Measurements from ENCODE around the gene CCDC68. TPM values are rescaled to one million over a fixed set of nuclear protein-coding genes. Genes with fewer than 3 reads are reported as not detected.

Gene CCDC68
- total RNA-seq, 3 donors from 2014 or later: 6.6 to 9.6 (median 8.5) TPM

- Histone ChIP-seq H3K27ac (no peak overlapping the region), H3K27me3 (no peaks in the 10 kb centered on the region), H3K4me3 (no peak overlapping the region), H3K36me3 (no peaks in the 10 kb centered on the region), H3K4me1 (no peaks in the 10 kb centered on the region), H3K9me3 (no peaks in the 10 kb centered on the region)
- intact Hi-C loops (cut with DNase I; ENCODE audit: low total_unique reads): loop anchor here (2.0 kb wide), 1 partner anchor 49 kb away; no protein-coding TSS in a partner anchor
- no peak for DNase-seq (ENCODE audit: low spot score in 2 of 2)
- TF ChIP-seq POLR2A (IDR thresholded peaks at IDR 0.05): no peak
- no peak for TF ChIP-seq POLR2AphosphoS5 (IDR thresholded peaks at IDR 0.05)
- TF ChIP-seq, protein P1, sequence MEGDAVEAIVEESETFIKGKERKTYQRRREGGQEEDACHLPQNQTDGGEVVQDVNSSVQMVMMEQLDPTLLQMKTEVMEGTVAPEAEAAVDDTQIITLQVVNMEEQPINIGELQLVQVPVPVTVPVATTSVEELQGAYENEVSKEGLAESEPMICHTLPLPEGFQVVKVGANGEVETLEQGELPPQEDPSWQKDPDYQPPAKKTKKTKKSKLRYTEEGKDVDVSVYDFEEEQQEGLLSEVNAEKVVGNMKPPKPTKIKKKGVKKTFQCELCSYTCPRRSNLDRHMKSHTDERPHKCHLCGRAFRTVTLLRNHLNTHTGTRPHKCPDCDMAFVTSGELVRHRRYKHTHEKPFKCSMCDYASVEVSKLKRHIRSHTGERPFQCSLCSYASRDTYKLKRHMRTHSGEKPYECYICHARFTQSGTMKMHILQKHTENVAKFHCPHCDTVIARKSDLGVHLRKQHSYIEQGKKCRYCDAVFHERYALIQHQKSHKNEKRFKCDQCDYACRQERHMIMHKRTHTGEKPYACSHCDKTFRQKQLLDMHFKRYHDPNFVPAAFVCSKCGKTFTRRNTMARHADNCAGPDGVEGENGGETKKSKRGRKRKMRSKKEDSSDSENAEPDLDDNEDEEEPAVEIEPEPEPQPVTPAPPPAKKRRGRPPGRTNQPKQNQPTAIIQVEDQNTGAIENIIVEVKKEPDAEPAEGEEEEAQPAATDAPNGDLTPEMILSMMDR (IDR thresholded peaks at IDR 0.05): no peak
Measured at GRCh38 chr18:54961868-54962267, 2.6 kb upstream of the CCDC68 start.

- H3K36me3 ChIP-seq: no peaks in the 10 kb centered on the region
- intact Hi-C loops (cut with DNase I; ENCODE audit: low total_unique reads): loop anchor here (2.0 kb wide), 1 partner anchor 50 kb away; no protein-coding TSS in a partner anchor
- DNase-seq (ENCODE audit: low spot score in 2 of 2): no peak
- no peak overlapping the region for H3K27ac ChIP-seq
- H3K27me3 ChIP-seq: no peaks in the 10 kb centered on the region
- TF ChIP-seq, protein P1 (IDR thresholded peaks at IDR 0.05): no peak
- TF ChIP-seq POLR2A (IDR thresholded peaks at IDR 0.05): no peak
- no peak for TF ChIP-seq POLR2AphosphoS5 (IDR thresholded peaks at IDR 0.05)
- H3K9me3 ChIP-seq: no peaks in the 10 kb centered on the region
- no peak overlapping the region for H3K4me3 ChIP-seq
- H3K4me1 ChIP-seq: no peaks in the 10 kb centered on the region
Measured at GRCh38 chr18:54961016-54961423, 1.8 kb upstream of the CCDC68 start.

DNA sequence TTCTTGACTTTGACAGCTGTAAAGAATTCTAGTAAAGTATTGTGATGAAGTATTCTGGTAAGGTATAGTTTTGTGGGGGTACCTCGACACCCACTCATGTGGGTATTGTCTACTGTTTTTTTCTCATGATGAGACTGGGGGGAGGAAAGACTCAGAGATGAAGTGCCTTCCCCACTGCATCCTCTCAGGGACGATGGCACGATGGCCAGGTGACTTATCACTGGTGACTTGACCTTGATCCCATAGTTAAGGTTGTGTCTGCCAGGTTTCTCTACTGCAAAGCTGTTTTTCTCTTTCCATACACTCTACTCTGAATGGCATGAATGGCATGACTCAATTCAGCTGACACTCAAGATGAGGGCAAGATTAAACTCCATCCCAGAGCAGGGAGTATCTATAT lies 936 bp upstream of the CCDC68 start:
- no peak for DNase-seq (ENCODE audit: low spot score in 2 of 2)
- Histone ChIP-seq H3K27ac (no peak overlapping the region), H3K9me3 (no peaks in the 10 kb centered on the region), H3K4me3 (no peak overlapping the region), H3K4me1 (no peaks in the 10 kb centered on the region), H3K27me3 (no peaks in the 10 kb centered on the region), H3K36me3 (no peaks in the 10 kb centered on the region)
- intact Hi-C loops (cut with DNase I; ENCODE audit: low total_unique reads): loop anchor here (2.0 kb wide), 1 partner anchor 51 kb away; no protein-coding TSS in a partner anchor
- TF ChIP-seq POLR2A (IDR thresholded peaks at IDR 0.05) (no peak), POLR2AphosphoS5 (IDR thresholded peaks at IDR 0.05) (no peak)
- TF ChIP-seq, protein P1 (IDR thresholded peaks at IDR 0.05): no peak

DNA sequence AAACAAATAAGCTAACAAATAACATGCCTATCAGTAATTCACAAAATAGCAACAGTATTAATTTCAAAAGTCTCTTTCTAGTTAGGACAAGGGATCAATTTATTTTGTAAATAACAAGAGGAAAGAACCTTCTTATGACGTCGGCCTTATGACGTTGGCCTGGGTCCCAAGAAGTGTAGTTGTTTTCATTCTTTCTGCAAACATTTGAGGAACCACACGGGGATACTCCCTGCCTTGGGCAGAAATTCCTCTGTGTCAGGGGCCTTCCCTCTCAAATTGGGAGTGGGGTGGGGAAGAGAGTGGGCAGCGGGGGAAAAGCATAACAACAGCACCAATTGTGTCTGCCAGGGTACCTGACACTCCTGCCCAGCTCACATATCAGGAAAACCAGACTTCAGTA lies 1.3 kb downstream of the CCDC68 start:
- Histone ChIP-seq H3K4me3 (peak overlapping the region in 1 of 3 donors; percentile 41), H3K27me3 (no peaks in the 10 kb centered on the region), H3K4me1 (no peaks in the 10 kb centered on the region), H3K27ac (no peak overlapping the region), H3K9me3 (no peaks in the 10 kb centered on the region), H3K36me3 (no peaks in the 10 kb centered on the region)
- no peak for DNase-seq (ENCODE audit: low spot score in 2 of 2)
- TF ChIP-seq POLR2AphosphoS5 (IDR thresholded peaks at IDR 0.05) (no peak), POLR2A (IDR thresholded peaks at IDR 0.05) (no peak)
- TF ChIP-seq, protein P1 (IDR thresholded peaks at IDR 0.05): no peak
- intact Hi-C loops (cut with DNase I; ENCODE audit: low total_unique reads): no loop called here

DNA sequence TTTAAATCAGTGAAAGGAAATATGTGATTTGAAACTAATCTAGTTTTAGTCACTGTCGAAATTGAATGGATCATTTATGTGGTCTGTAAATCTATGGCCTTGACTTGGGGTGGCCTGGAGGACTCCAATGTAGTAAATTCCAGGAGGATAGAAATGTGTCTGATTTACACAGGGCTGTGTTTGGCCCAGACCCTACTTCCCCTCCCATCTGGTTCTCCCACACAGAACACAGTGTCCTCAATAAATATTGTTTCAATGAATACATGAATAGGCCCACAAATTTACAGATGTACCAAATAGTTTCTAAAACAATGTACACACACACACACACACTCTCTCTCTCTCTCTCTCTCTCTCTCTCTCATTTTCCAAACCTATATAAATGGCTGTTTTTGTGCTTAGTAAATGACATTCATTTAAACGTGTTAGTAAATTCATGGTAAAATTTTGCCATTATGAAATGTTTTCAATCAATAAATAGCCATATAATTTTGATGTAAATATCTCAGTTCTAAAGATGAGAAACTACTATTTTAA lies 1.9 kb downstream of the CCDC68 start:
- intact Hi-C loops (cut with DNase I; ENCODE audit: low total_unique reads): no loop called here
- H3K4me1 ChIP-seq: no peaks in the 10 kb centered on the region
- no peak for TF ChIP-seq POLR2AphosphoS5 (IDR thresholded peaks at IDR 0.05)
- TF ChIP-seq, protein P1 (IDR thresholded peaks at IDR 0.05): no peak
- no peak for TF ChIP-seq POLR2A (IDR thresholded peaks at IDR 0.05)
- H3K4me3 ChIP-seq: no peak overlapping the region
- no peak for DNase-seq (ENCODE audit: low spot score in 2 of 2)
- no peaks in the 10 kb centered on the region for H3K27me3 ChIP-seq
- H3K27ac ChIP-seq: no peak overlapping the region
- no peaks in the 10 kb centered on the region for H3K36me3 ChIP-seq
- no peaks in the 10 kb centered on the region for H3K9me3 ChIP-seq
